Heart left ventricle (tissue), 16 donors: ENCODE data around the gene CRACDL. TPM values are rescaled to one million over a fixed set of nuclear protein-coding genes. Genes with fewer than 3 reads are reported as not detected.

Source experiments
- ATAC-seq, 4 donors: fragments of 200-7000 bp; cut with Tn5 transposase; one replicate each; pipeline ENCODE4 v1.9.1; 2020 to 2022; ENCODE audit warnings: moderate library complexity in 4 of 4, mild to moderate bottlenecking in 3 of 4, moderate number of reproducible peaks in 1 of 4
- DNase-seq, 5 donors: peaks; one replicate each; pipeline ENCODE4 v3.0.0-alpha.2; 2020
- H3K27ac ChIP-seq, 12 donors: fragments of 200-600 bp; sonication (generic) in 4 of 12; one replicate each; pipeline versions ENCODE4 v1.5.0 to v1.8.0; 2016 to 2022; ENCODE audit warnings: mild to moderate bottlenecking in 2 of 12
- H3K27me3 ChIP-seq, 9 donors: fragments of 200-600 bp; sonication (generic) in 2 of 9; one replicate each; pipeline versions ENCODE4 v1.5.1 to v1.8.0; 2016 to 2022; ENCODE audit warnings: mild to moderate bottlenecking in 3 of 9
- H3K36me3 ChIP-seq, 9 donors: fragments of 200-600 bp; sonication (generic) in 2 of 9; one replicate each; pipeline versions ENCODE4 v1.5.0 to v1.8.0; 2018 to 2022; ENCODE audit warnings: mild to moderate bottlenecking in 2 of 9
- H3K4me1 ChIP-seq, 12 donors: fragments of 200-600 bp; sonication (generic) in 4 of 12; one replicate each; pipeline versions ENCODE4 v1.5.0 to v1.8.0; 2016 to 2022; ENCODE audit warnings: mild to moderate bottlenecking in 3 of 12
- H3K4me3 ChIP-seq, 12 donors: fragments of 200-600 bp; sonication (generic) in 4 of 12; one replicate each; pipeline versions ENCODE4 v1.5.0 to v1.8.0; 2017 to 2022; ENCODE audit warnings: mild to moderate bottlenecking in 9 of 12, moderate library complexity in 4 of 12
- H3K9me3 ChIP-seq, 12 donors: fragments of 200-600 bp; sonication (generic) in 4 of 12; one replicate each; pipeline versions ENCODE4 v1.5.0 to v1.8.0; 2016 to 2022; ENCODE audit warnings: mild to moderate bottlenecking in 1 of 12
- CTCF ChIP-seq, 12 donors: fragments of 200-600 bp; sonication (generic) in 4 of 12; IDR thresholded peaks; one replicate each; pipeline versions ENCODE4 v1.5.0 to v1.8.0; 2018 to 2022; ENCODE audit warnings: antibody characterized with exemption in 12 of 12, mild to moderate bottlenecking in 5 of 12
- POLR2A ChIP-seq, 2 donors: fragments of 450-650 bp; IDR thresholded peaks; one replicate each; pipeline ENCODE4 v1.6.1; 2017; ENCODE audit warnings: antibody characterized with exemption in 2 of 2, mild to moderate bottlenecking in 2 of 2, moderate library complexity in 2 of 2
- WGBS, 4 donors: extraction: QIAGEN DNeasy Blood & Tissue Kit in 2 of 4; methylation state at CpG; one replicate each; pipeline versions ENCODE4 v1.1.5 to v1.1.7; 2013 to 2018; 5-methylcytosine and 5-hydroxymethylcytosine counted together
- intact Hi-C, 10 donors: fragments of 100-400 bp; cut with DNase I; formaldehyde crosslinking; loops; one replicate each; pipeline versions ENCODE4 v1.11.1 to v1.14.2; 2022
- polyA plus RNA-seq, 2 donors: library from polyadenylated mRNA; stranded (reverse); fragments of 200-250 nt; gene quantifications; one replicate each; pipeline ENCODE4 v1.2.3, GENCODE V29; 2013
- total RNA-seq, 9 donors: library from RNA; depleted of rRNA in 2 of 9; stranded (reverse); fragments of >200 nt in 2 of 9; fragmentation: NEBNext Ultra II Directional in 3 of 9; extraction: Animal tissue kit (Norgen Biotek cat#: 25700) in 3 of 9; gene quantifications; one replicate each; pipeline versions ENCODE4 v1.1.0 to v1.2.4, GENCODE V29; 2016 to 2023
- donor health status: ischemic (EF 13 %, LVEDD 7.1; RV severe dilation, severe dysfunction).
- donor health status: healthy with polysubstance abuse.
- donor health status: DM: no; HTN: yes; CAD: no.
- donor health status: DM: no; HTN: no; CAD: no.
- donor health status: ischemic (EF 25% LVEDD 6.9; RV normal size, moderate dysfunction).
- donor health status: ischemic (EF 25% LVEDD 5.7; RV mildly dilated, moderate dysfunction).
- donor health status: healthy.
- donor health status: DM: yes; HTN: yes; CAD: no.
- donor health status: ischemic (EF 35%, LVEDD 5.7; RV mildly dilated, moderate dysfunction).
- donor health status: nonischemic (EF 11% LVEDD 7.7; RV severe dilation, severe dysfunction).
- donor health status: DM: yes; HTN: yes; CAD: no.
- donor health status: PGD.
- donor health status: ischemic (EF 29% LVEDD 5.4; RV normal size, mild dysfunction).
- donor health status: nonischemic (EF 23%, LVEDD 6.1; RV moderate dilation, normal function).

Gene CRACDL
- total and polyA plus RNA-seq, 11 donors: 1.1 to 7.4 (median 2.9) TPM

DNA sequence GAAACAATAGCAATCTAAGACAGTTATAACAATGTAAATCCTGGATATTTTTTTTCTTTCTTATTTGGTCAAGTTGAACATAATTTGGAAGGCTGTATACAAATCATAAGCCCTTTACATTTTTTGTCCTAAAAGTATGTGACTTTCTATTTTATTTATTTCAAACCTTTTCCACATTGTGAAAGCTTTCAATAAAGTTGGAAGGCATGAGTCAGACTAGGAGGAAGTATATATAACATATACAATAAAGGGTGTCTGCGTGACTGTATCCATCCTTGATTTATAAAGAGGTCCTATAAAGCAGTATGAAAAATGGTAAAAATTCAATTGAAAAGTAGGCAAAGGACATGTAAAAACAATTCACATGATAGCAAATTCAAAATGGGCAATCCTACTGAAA lies 44.4 kb downstream of the CRACDL start:
- Histone ChIP-seq H3K9me3 (peaks cover 0 to 32% (median 12%) of the 10 kb centered on the region in 12 donors), H3K27me3 (peaks cover 0 to 4% (median 0%) of the 10 kb centered on the region in 9 donors), H3K27ac (no peak overlapping the region), H3K4me1 (no peaks in the 10 kb centered on the region), H3K4me3 (no peak overlapping the region), H3K36me3 (no peaks in the 10 kb centered on the region)
- DNase-seq: no peak
- TF ChIP-seq CTCF (IDR thresholded peaks at IDR 0.05) (no peak), POLR2A (IDR thresholded peaks at IDR 0.05) (no peak)
- intact Hi-C loops: no loop called here
- 77 to 86% (median 82%) methylated on average over 1 of the region's 1 CpG for WGBS, 4 donors
- no peak for ATAC-seq

DNA sequence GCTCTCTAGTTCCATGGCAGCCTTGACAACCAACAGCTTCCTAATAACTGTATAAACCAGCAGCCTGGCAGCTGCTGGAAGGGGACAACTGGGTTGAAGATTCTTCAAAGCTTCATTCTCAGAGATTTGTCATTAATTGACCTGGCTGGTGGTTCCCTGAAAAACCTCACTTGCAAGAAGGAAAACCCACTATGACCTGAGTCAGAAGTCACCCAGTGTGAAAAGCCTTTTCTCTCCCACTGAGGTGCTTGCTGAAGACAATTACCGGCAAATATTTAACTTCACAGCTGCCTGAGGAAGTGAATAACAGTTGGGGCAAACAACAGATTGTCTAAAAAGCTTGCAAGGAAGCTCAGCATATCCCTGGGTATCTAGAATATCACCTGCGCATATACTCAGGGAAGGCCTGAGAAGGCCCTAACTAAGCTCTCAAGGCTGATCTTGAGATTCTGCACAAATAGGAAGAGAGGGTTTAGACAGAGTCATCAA lies 49.9 kb downstream of the CRACDL start:
- H3K36me3 ChIP-seq: no peaks in the 10 kb centered on the region
- H3K9me3 ChIP-seq: peaks cover 0 to 42% (median 19%) of the 10 kb centered on the region in 12 donors
- TF ChIP-seq CTCF (IDR thresholded peaks at IDR 0.05) (no peak), POLR2A (IDR thresholded peaks at IDR 0.05) (no peak)
- H3K4me1 ChIP-seq: no peaks in the 10 kb centered on the region
- no peak overlapping the region for H3K4me3 ChIP-seq
- 98 to 100% (median 99%) methylated on average over 2 of the region's 2 CpGs for WGBS, 4 donors
- no peaks in the 10 kb centered on the region for H3K27me3 ChIP-seq
- ATAC-seq: no peak
- no peak overlapping the region for H3K27ac ChIP-seq
- DNase-seq: no peak
- intact Hi-C loops: no loop called here

- no peak overlapping the region for H3K4me3 ChIP-seq
- H3K27ac ChIP-seq: no peak overlapping the region
- TF ChIP-seq POLR2A (IDR thresholded peaks at IDR 0.05) (no peak), CTCF (IDR thresholded peaks at IDR 0.05) (no peak)
- no peak for DNase-seq
- no peaks in the 10 kb centered on the region for H3K36me3 ChIP-seq
- peaks cover 0 to 41% (median 19%) of the 10 kb centered on the region in 12 donors for H3K9me3 ChIP-seq
- WGBS, 4 donors: 79 to 94% (median 84%) methylated on average over 2 of the region's 2 CpGs
- H3K27me3 ChIP-seq: peaks cover 0 to 5% (median 0%) of the 10 kb centered on the region in 9 donors
- H3K4me1 ChIP-seq: no peaks in the 10 kb centered on the region
- no peak for ATAC-seq
- intact Hi-C loops: no loop called here
Measured at GRCh38 chr2:98884658-98885057, 51.4 kb downstream of the CRACDL start.

DNA sequence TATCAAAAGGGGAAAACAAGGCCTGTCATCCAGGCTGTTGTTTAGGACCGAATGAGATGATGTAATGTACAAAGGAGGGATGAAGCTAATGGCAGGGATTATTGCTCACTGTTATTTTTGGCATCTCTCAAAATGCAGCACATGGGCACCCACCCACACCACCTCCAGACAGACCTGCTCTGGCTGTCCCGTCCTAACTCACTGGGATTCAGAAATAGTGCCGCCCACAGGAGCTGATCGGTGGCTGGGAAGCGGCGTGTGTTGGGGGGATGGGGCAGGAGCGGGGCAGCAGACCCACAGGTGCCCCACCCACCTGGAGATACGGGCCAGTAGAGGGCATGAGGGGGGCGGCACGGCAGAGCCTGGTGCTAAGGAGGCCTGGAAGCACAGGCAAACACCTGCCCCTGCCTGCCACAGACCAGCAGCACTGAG lies 52.2 kb downstream of the CRACDL start:
- no peak for TF ChIP-seq POLR2A (IDR thresholded peaks at IDR 0.05)
- peaks cover 0 to 5% (median 0%) of the 10 kb centered on the region in 9 donors for H3K27me3 ChIP-seq
- intact Hi-C loops: no loop called here
- H3K36me3 ChIP-seq: no peaks in the 10 kb centered on the region
- whole genome bisulfite sequencing, 4 donors: 70 to 74% (median 71%) methylated on average over 10 of the region's 10 CpGs
- H3K4me3 ChIP-seq: no peak overlapping the region
- no peak for DNase-seq
- H3K4me1 ChIP-seq: no peaks in the 10 kb centered on the region
- ATAC-seq: no peak
- H3K27ac ChIP-seq: no peak overlapping the region
- H3K9me3 ChIP-seq: peaks cover 0 to 37% (median 19%) of the 10 kb centered on the region in 12 donors
